ENCODE measurements around the gene FGF19.

Gene FGF19

GRCh38 chr11:69664901-69665300, 38.9 kb downstream of the FGF19 start:
- TF ChIP-seq USF1 (IDR thresholded peaks at IDR 0.05) (no peak), RAD21 (IDR thresholded peaks at IDR 0.05; ENCODE audit: low read depth) (no peak), TCF12 (IDR thresholded peaks at IDR 0.05; ENCODE audit: low read depth) (no peak), NFIC (IDR thresholded peaks at IDR 0.05) (no peak), TEAD4 (IDR thresholded peaks at IDR 0.05) (no peak), EP300 (IDR thresholded peaks at IDR 0.05; ENCODE audit: borderline replicate concordance) (no peak), CREB1 (IDR thresholded peaks at IDR 0.05; ENCODE audit: low read depth) (no peak), CEBPB (IDR thresholded peaks at IDR 0.05) (no peak), ZBTB7A (IDR thresholded peaks at IDR 0.05; ENCODE audit: low read depth) (no peak), EGR1 (IDR thresholded peaks at IDR 0.05) (no peak), TAF1 (IDR thresholded peaks at IDR 0.05; ENCODE audit: low read depth) (no peak), REST (IDR thresholded peaks at IDR 0.05; ENCODE audit: low read depth) (no peak), MAX (IDR thresholded peaks at IDR 0.05) (no peak), FOXM1 (IDR thresholded peaks at IDR 0.05; ENCODE audit: borderline replicate concordance, low read depth) (no peak), YY1 (IDR thresholded peaks at IDR 0.05; ENCODE audit: low read depth) (no peak)

GRCh38 chr11:69664103-69664775, 39.6 kb downstream of the FGF19 start:
- TF ChIP-seq TEAD4 (IDR thresholded peaks at IDR 0.05) = no peak
- TF ChIP-seq CREB1 (IDR thresholded peaks at IDR 0.05; ENCODE audit: low read depth) = no peak
- TF ChIP-seq MAX (IDR thresholded peaks at IDR 0.05) = no peak
- TF ChIP-seq USF1 (IDR thresholded peaks at IDR 0.05) = no peak

- no peak for TF ChIP-seq EP300 (IDR thresholded peaks at IDR 0.05; ENCODE audit: borderline replicate concordance)
- no peak for TF ChIP-seq TAF1 (IDR thresholded peaks at IDR 0.05; ENCODE audit: low read depth)
- TF ChIP-seq MAX (IDR thresholded peaks at IDR 0.05) = no peak
- no peak for TF ChIP-seq TEAD4 (IDR thresholded peaks at IDR 0.05)
- TF ChIP-seq ZBTB7A (IDR thresholded peaks at IDR 0.05; ENCODE audit: low read depth) = no peak
- no peak for TF ChIP-seq RAD21 (IDR thresholded peaks at IDR 0.05; ENCODE audit: low read depth)
- no peak for TF ChIP-seq CEBPB (IDR thresholded peaks at IDR 0.05)
- no peak for TF ChIP-seq FOXM1 (IDR thresholded peaks at IDR 0.05; ENCODE audit: borderline replicate concordance, low read depth)
- TF ChIP-seq REST (IDR thresholded peaks at IDR 0.05; ENCODE audit: low read depth) = no peak
- no peak for TF ChIP-seq TCF12 (IDR thresholded peaks at IDR 0.05; ENCODE audit: low read depth)
- TF ChIP-seq EGR1 (IDR thresholded peaks at IDR 0.05) = no peak
- TF ChIP-seq USF1 (IDR thresholded peaks at IDR 0.05) = no peak
- no peak for TF ChIP-seq CREB1 (IDR thresholded peaks at IDR 0.05; ENCODE audit: low read depth)
- no peak for TF ChIP-seq YY1 (IDR thresholded peaks at IDR 0.05; ENCODE audit: low read depth)
- TF ChIP-seq NFIC (IDR thresholded peaks at IDR 0.05) = no peak
Observed at GRCh38 chr11:69663326-69663725, 40.5 kb downstream of the FGF19 start.

GRCh38 chr11:69662806-69663205, 41.0 kb downstream of the FGF19 start:
- TF ChIP-seq EP300 (IDR thresholded peaks at IDR 0.05; ENCODE audit: borderline replicate concordance) (no peak), ZBTB7A (IDR thresholded peaks at IDR 0.05; ENCODE audit: low read depth) (no peak), USF1 (IDR thresholded peaks at IDR 0.05) (no peak), EGR1 (IDR thresholded peaks at IDR 0.05) (no peak), MAX (IDR thresholded peaks at IDR 0.05) (no peak), FOXM1 (IDR thresholded peaks at IDR 0.05; ENCODE audit: borderline replicate concordance, low read depth) (no peak), RAD21 (IDR thresholded peaks at IDR 0.05; ENCODE audit: low read depth) (no peak), CREB1 (IDR thresholded peaks at IDR 0.05; ENCODE audit: low read depth) (no peak), CEBPB (IDR thresholded peaks at IDR 0.05) (no peak), TAF1 (IDR thresholded peaks at IDR 0.05; ENCODE audit: low read depth) (no peak), REST (IDR thresholded peaks at IDR 0.05; ENCODE audit: low read depth) (no peak), YY1 (IDR thresholded peaks at IDR 0.05; ENCODE audit: low read depth) (no peak), NFIC (IDR thresholded peaks at IDR 0.05) (no peak)

All from Ishikawa (cell line).